ENCODE results near the gene AMACR.

The AMACR gene

GRCh38 chr5:34007621-34008600, at the start of gene AMACR:
TSS of gene AMACR (minus strand) at chr5:34008050. CDS start at chr5:34008019, 31 bp downstream.
- DNase-seq (ENCODE audit: low spot score): peak; percentile 95

DNA sequence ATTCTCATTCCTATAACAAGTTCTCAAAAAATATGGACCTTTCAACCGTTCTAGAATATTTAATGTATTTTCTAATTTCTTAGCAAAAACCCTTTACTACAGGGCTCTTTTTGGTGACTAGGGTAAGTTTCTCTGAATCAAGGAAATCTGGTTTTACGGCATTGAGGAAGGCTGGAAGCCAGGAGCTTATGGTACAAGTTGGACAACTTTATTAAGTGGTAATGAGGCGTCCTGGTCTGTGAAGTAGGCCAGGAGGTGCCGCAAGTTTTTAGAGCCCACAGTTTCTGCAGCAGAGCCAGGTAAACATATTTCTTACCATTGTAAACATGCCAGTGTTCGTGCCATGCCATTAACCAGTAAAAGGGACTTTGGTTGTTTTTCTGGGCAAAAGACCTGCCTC, 49.7 kb upstream of the AMACR start:
- DNase-seq (ENCODE audit: low spot score): no peak

DNA sequence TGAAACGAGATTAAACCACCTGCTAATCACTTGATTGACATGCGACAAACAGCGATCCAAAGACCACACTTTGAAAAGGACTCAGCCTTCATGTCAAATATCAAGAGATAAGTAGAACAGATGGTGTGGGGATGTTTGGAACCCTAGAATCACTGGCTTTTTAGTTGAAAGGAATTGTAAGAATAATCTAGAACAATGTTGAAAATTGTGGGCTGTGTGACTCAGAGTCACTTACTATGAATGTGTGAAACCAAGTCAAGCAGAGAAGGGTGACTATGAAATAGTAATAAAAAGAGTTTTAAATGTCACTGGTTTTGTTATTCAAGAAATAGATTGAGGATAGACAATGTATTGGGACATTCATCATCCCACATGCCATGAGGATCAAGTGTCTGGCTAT, 49.3 kb upstream of the AMACR start:
- DNase-seq (ENCODE audit: low spot score): peak; percentile 30

DNA sequence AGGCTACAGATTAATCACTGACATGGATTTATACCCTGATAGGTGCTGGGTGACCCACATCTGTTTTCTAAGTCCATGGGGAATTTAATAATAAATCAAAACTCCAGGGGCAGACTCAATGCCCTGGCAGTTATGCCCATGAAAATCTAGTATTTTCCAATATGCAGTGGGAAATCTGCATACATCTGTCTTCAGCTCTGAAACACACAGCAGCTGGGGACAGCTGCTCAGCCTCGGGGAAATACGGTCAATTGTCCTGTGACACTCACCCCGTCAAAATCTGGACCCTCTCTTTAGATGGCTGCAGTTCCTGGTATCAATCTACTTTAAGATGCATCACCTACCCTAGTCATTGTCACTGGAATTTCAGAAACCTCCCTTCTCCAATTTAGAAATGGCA, 47.8 kb upstream of the AMACR start:
- DNase-seq (ENCODE audit: low spot score): no peak

GRCh38 chr5:34054400-34054729, 46.5 kb upstream of the AMACR start:
- no peak for DNase-seq (ENCODE audit: low spot score)

DNA sequence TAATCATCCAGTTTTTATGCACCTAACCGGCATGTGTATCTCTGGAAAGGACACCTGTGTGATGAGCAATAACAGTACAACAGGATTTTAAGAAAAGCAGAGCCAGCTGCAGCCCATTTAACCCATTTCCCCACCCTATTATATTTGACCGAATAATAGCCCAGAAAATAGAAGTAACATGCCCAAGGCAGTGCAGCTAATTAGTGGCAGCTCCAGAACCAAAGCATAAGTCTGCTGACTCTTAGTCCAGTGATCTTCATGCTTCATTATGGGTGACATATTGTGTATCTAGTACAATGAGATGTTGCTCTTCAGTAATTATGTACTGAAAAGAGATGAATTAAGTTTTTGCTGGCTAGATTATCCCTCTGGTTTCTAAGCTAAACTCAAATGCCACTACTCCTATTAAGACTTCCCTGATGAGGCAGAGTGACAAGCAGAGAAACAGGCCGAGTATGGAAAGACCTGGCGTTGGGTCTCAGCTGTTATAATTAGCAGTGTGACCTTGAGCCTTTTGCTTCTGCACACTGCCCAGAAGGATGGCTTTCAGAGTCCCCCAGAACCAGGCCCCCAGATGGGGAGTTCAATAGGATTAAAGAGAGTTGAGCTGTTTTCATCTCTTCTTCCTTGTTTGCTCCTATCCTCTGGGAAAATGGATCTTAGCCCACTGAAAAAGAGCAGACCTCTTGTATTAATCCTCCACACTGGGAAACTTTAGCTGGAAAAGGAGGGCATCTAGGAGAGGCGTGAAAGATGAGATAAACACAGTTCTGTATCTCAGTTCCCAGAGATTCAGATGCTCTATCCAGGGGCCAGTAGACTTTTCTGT, 45.9 kb upstream of the AMACR start:
- DNase-seq (ENCODE audit: low spot score): no peak

GRCh38 chr5:34053133-34053532, 45.3 kb upstream of the AMACR start:
- DNase-seq (ENCODE audit: low spot score): peak; percentile 73

GRCh38 chr5:34051374-34051980, 43.6 kb upstream of the AMACR start:
- DNase-seq (ENCODE audit: low spot score): no peak

- DNase-seq (ENCODE audit: low spot score): no peak
Observed at GRCh38 chr5:34047774-34048572, 40.1 kb upstream of the AMACR start.

GRCh38 chr5:34047143-34047542, 39.3 kb upstream of the AMACR start:
- DNase-seq (ENCODE audit: low spot score): no peak

DNA sequence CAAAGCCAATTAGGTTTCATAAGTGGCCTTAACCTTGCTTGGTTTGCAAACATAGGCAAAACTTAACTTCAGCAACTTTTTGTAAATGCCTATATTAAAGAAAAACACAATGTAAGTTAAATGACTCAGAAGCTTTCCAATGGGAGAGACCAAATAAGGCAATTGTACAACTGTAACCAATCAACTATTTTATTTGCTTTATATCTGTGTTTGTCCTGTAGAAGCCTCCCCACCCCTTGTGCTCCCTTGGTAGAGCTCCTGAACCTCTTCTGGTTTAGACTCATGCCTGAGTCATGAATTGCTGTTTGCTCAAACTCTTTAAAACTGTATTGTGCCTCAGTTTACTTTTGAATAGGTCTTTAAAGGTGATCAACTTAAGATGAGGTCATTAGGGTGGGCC, 38.1 kb upstream of the AMACR start:
- DNase-seq (ENCODE audit: low spot score): peak; percentile 44

DNA sequence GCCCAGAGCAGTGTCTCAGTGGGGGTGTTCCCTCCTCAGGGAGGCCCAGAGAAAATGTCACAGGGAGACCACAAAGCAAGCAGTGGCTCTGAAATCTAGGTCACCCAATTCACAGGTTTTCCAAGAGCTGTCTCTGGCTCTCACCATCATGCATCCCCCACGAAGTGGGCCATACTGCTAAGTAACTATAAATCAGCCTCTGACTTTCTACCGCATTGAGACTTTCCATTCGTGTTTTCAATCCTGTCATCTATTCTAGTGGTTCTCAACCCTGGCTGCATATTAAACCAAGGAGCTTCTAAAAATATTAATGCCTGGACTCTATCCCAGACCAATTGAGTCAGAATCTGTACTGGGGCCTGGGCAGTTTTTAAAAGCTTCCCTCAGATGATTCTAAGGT, 37.2 kb upstream of the AMACR start:
- DNase-seq (ENCODE audit: low spot score): no peak

DNA sequence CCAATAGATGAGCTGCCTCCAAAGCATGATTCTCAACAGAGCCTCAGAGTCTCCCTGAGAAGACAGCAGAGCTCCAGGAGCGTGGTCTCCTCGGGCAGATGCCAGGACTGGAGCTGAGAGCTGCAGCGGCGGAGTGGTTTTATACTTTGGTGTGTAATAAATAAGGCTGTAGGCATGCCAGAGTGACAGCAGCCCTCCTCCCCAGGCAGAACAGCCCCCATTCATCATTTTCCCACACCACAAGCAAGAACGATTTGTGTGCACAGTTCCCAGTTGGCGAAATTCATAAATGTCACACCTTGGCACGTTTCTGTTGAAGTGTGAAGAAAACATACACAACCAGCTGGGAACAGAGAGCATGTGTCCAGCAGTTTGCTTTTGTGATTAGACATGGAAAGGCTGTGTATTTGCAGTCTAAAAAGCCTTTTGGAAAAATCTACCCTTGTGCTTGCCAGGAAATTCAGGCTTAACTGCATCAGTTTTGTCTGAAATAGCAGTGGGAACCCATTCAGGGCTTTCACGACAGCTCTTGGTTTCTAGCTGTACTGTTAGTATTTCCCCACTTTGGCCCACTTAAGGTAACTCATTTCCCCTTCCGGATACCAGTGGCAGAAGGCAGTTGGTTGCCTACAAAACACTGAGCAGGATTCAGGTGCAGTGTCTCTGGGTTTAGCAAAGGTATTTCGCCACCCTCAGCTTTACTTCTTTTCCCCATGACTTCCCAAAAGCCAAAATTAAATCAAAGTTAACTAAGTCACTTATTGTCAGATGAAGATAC, 35.4 kb upstream of the AMACR start, which contains the start of gene C1QTNF3:
TSS of gene C1QTNF3 (minus strand) at position 115 of the 778 bp plus-strand sequence. CDS start at position 27, 88 bp downstream.
- DNase-seq (ENCODE audit: low spot score): no peak

DNA sequence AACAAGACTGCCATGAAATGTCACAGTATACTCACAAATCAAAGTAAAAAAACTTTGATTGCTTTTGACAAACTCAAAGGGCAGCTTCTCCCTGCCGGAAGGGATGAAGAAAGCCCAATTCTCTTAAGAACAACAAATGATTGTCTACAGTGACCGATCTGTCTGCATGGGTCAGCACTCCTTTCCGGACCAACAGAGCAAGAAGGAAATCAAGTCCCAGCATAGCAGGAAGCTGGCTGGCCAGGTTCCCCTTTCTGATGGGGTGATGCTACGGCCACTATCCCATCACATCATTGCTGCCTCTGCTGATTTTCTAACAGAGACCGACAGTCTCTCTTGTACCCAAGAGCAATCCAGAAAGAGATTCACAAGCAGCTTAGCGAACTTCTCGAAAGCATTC, 34.5 kb upstream of the AMACR start:
- DNase-seq (ENCODE audit: low spot score): peak; percentile 77

GRCh38 chr5:34041247-34041972, 33.6 kb upstream of the AMACR start:
- DNase-seq (ENCODE audit: low spot score): no peak

- DNase-seq (ENCODE audit: low spot score): no peak
Observed at GRCh38 chr5:34040472-34040871, 32.6 kb upstream of the AMACR start.

DNA sequence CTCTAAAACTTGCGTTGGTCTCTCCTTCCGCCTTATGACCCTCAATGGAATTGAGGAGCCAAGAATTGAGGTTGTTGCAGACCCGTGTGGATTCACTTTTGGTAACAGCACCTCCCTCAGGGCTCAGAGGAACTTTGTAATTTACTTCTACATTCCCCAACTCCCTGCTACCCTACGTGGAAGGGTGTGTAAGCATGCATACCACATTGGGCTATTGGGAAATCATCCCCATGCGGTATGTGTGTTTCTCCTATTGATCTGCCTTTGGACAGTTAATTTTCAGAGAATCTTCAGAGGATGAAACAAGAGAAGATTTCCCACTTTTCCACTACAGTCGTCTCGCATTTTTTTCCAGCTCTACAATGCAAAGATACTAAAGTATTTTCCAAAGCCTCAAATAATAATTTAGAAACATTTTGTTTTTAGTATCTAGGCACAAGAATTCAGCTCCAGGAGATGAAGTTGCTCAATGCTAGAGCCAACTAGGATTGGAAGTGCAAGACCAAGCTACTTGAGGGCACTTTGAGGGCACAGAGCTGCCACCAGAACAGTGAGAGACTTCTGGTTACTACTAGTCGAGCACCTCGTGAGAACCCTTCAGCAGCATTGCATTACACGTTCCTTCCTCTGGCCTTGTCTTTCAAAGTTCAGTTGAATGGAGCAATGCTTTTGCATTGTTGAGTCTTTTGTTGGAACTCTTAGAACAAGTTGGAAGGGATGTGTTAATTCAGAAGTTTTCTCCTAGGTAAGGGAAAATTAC, 31.7 kb upstream of the AMACR start:
- DNase-seq (ENCODE audit: low spot score): no peak

GRCh38 chr5:34038838-34039237, 31.0 kb upstream of the AMACR start:
- DNase-seq (ENCODE audit: low spot score): no peak

DNA sequence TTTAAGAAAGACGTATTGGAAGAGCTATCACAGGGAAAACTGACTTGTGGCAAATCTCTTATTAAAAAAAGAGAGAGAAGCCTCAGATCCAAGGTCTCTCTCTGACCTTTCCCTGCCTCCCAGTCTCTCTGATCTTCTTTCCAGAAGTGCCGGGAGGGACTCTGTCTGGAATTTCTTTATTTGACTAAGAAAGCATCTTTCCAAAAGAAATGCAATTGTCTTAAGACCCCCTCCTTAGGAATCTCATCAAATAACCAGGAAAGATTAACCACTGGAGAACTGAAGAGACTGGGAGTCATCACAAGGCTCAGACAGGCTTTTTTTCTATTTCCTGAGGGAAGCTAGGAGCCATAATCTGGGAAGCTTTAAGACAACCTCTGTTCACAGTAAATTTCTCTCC, 30.5 kb upstream of the AMACR start:
- DNase-seq (ENCODE audit: low spot score): no peak
